Measurements from ENCODE around the gene DNM3.
A peak's percentile ranks its signal among the peaks of the same experiment; 100 is the strongest.

DNM3 gene

DNA sequence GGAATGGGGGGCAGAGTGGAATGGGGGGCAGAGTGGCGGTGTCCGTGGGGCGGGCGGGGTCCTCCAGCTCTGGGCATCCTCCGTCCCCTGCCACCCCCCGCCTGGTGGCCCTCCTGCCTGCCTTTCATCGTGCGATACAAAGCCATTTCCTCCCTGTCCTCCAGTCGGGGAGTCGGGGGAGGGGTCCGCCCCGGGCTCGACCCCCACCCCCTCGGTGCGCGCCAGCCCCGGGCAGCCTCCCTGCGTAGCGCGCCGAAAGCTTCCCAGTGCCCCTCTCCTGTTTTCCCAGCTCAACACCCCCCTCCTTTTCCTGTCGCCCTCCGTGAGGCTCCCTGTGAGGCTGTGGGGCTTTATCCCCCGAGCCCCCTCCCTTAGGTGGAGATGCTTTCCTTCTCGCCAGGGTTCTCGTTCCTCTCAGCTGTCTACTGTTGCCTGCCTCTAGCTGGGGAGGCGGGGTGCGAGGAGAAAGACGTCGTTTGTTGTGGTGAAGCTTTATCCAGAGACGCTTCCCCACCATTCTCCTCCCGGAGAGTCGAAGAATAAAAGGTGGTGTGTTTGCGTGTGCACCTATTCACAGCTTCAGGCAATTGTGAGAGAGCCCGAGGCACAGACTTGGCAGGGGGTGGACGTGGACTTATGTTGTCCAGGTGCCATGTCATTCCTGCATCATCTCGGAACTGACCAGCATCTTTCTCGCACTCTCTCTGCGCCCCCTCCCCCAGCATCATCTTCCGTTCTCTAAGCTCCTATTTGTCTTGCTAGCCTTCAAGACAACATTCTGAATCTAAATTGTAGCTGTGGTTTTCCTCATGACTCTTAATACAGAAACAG, 848 bp downstream of the DNM3 start:
- peak; percentile 7 for DNase-seq (ENCODE audit: low read depth)
- peak overlapping the region; percentile 86 for H3K4me3 ChIP-seq (ENCODE audit: low read length)
- TF ChIP-seq, protein P1, sequence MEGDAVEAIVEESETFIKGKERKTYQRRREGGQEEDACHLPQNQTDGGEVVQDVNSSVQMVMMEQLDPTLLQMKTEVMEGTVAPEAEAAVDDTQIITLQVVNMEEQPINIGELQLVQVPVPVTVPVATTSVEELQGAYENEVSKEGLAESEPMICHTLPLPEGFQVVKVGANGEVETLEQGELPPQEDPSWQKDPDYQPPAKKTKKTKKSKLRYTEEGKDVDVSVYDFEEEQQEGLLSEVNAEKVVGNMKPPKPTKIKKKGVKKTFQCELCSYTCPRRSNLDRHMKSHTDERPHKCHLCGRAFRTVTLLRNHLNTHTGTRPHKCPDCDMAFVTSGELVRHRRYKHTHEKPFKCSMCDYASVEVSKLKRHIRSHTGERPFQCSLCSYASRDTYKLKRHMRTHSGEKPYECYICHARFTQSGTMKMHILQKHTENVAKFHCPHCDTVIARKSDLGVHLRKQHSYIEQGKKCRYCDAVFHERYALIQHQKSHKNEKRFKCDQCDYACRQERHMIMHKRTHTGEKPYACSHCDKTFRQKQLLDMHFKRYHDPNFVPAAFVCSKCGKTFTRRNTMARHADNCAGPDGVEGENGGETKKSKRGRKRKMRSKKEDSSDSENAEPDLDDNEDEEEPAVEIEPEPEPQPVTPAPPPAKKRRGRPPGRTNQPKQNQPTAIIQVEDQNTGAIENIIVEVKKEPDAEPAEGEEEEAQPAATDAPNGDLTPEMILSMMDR (conservative IDR thresholded peaks at IDR 0.05; ENCODE audit: low read length), result no peak

DNA sequence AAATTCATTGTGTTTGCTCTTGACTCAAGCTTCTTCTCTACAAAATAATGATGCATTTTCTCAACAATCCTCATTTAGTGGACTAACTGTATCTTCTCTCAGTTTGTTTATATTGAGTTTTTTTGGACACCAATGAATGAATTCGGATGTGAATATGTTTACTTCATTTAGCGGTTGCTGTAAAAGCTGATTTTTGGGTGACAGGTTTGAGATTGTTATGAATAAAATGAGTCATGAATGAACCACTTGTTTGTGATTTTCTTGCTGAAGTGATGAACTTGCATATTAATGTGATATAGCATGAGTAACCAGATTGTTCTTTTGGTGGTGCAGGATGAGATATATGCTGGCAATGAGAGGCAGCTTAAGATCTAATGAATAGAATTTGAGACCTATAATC, 3.1 kb downstream of the DNM3 start:
- TF ChIP-seq, protein P1 (conservative IDR thresholded peaks at IDR 0.05; ENCODE audit: low read length), result no peak
- no peak overlapping the region for H3K4me3 ChIP-seq (ENCODE audit: low read length)
- DNase-seq (ENCODE audit: low read depth), result no peak

DNA sequence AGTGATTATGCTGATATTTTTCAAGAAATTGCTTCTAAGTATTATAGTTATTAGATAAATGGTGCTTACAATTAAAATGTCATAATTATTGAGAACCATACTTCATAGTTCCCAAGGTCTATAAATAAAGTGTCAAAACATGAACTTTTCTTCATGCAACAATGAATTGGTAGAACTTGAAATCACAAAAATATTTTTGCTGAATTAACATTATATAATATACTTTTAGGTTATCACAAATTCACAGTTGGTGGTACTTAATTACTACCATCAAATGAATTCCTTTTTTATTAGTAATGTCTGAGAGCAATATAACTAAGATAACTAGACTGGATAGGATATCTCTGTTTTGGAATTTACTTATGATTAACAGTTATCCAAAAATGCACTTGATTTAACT, 4.7 kb downstream of the DNM3 start:
- no peak overlapping the region for H3K4me3 ChIP-seq (ENCODE audit: low read length)
- TF ChIP-seq, protein P1 (conservative IDR thresholded peaks at IDR 0.05; ENCODE audit: low read length), result no peak
- no peak for DNase-seq (ENCODE audit: low read depth)

DNA sequence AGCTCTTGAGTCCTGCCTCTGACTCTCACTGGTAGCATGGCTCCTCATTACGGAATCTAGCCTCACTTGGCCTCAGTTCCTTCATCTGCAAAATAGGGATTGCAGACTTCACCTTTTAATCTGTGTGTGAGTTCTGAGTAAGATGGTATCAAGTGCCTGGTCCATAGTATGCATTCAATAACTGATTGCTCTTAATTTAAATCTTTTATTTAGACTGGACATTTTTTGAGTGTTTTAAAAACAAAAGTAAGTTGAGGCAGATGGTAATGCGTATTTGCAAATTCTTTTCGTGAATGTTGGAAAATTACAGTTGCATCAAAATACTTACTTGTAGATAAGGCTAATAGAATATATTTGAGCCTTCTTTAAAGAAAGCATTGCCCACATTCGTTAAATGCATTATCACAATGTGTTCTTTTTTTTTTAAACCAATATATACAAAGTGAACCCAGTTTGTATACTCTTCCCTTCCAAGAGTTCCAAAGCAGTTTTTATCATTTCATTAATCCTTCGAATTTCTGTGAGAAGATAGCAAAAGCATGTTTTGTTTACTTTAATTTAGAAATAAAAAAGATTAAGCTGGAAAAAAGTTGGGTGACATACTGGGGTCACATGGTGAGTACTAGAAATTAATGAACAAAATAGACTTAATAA, 8.1 kb downstream of the DNM3 start:
- TF ChIP-seq, protein P1 (conservative IDR thresholded peaks at IDR 0.05; ENCODE audit: low read length), result no peak
- no peak for DNase-seq (ENCODE audit: low read depth)
- H3K4me3 ChIP-seq (ENCODE audit: low read length), result no peak overlapping the region

DNA sequence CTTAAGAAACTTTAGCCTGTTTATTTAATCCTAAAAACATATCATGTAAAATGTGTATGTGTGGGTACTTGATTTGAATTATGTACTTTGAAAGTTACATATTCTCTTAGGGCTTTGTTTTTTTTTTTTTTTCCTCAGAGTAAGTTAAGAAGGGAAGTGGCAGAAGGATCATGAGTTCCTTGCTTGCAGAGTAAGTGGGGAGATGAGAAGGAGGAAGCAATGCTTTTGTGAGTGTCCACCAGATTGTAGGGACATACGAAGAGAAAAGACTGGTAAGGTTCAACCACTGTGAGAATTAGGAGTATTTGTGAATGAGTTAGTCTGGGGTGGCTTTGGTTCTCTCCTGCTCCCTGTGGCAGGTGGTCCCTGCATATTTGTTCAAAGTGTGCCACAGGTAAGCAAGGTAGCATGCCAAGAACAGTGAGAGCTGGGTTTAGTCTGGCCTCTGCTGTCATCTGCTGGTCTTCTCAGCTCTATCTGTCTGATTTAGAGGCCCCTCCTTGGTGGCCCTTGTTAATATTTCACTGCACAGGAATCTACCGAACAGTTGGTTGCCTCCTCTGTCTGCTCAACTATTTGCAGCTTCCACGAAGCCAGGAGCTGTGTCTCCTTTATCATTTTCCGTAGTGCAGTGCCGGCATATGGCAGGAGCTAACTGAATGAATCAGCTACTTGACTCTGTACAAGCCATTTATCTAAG, 9.5 kb downstream of the DNM3 start:
- no peak overlapping the region for H3K4me3 ChIP-seq (ENCODE audit: low read length)
- no peak for DNase-seq (ENCODE audit: low read depth)

DNA sequence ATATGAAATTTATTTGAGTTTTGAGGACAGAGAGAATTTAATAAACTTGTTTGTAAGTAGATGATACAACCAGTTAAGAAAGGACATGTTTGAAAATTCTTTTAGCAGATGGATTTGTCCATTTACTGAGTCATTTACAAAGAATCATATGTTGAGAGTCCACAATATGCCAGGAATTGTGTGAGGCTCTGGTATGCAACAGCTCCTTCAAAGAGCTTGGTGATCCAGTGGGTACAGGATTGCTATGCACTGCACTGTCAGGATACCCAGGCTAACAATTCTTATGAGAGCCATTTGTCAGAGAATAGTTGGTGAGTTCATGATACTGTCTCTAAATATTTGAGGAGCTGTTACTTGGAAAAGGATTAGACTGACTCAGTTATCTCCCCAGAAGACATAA, 11.0 kb downstream of the DNM3 start:
- DNase-seq (ENCODE audit: low read depth), result peak; percentile 92
- TF ChIP-seq, protein P1 (conservative IDR thresholded peaks at IDR 0.05; ENCODE audit: low read length), result no peak

More for the DNA sequence above, 9.5 kb downstream of the DNM3 start:
- TF ChIP-seq, protein P1 (conservative IDR thresholded peaks at IDR 0.05; ENCODE audit: low read length), result no peak

More for the DNA sequence above, 11.0 kb downstream of the DNM3 start:
- H3K4me3 ChIP-seq (ENCODE audit: low read length), result no peak overlapping the region

All from AG10803 (cell line).